GM18505 (cell line): ENCODE results near the gene CES4A.
A peak's percentile ranks its signal among the peaks of the same experiment; 100 is the strongest.
"Not testable (repeated sequence)": the region's sequence is repeated elsewhere in the genome, so short reads cannot be mapped to it uniquely, and the experiment has no call there.

Experiments used
- ATAC-seq: cut with Tn5 transposase; IDR thresholded peaks from one replicate; pipeline ENCODE4 v1.9.1; 2021; ENCODE audit not compliant: unreplicated experiment
- POLR2A ChIP-seq: IDR thresholded peaks from 4 replicates; pipeline ENCODE4 v1.6.1; 2011; ENCODE audit warnings: borderline replicate concordance; ENCODE audit not compliant: insufficient read depth, insufficient read length; ENCODE audit errors: extremely low read depth

The CES4A gene

DNA sequence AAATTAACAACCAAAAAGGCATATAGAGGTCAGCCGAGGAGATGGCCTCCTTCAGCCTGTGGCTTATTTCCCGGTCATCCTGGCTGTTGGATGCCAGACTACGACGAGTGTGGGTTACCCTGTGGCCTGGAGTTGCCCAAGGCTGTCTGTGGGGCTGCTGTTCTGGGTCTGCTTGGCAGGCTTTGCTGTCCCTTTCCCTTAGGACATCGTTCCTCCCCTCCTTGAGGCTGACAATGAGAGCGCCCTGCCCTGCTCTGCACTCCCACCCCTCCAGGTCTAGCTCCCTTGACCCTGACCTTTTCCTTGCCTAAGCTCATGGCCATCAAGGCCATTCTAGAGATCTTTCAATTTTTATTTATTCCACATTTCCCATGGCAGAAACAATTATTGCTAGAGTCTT lies 38.7 kb downstream of the CES4A start:
- no peak for ATAC-seq
- no peak for TF ChIP-seq POLR2A

DNA sequence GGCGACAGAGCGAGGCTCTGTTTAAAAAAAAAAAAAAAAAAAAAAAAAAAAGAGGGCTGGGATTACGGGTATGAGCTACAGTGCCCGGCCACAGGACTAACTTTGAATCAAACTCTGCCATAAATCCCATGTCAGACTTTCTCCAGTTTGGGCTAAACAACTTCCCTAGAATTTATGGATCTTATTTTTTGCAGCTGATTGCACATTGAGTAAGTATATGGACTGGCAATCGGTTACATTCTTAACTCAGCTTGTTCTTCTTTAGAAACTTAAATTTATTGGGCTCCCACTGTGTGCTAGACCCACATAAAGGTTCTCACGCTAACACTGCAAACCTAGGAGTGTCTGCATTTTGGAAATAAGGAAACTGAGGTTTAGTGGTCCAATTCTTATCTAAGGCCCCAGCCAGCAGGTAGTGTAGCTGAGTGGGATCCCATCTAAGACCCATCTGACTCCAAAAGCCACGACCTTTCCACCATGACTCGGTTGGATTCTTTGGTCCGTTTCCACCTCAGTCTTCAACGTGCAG lies 39.8 kb downstream of the CES4A start:
- ATAC-seq: no peak
- no peak for TF ChIP-seq POLR2A

DNA sequence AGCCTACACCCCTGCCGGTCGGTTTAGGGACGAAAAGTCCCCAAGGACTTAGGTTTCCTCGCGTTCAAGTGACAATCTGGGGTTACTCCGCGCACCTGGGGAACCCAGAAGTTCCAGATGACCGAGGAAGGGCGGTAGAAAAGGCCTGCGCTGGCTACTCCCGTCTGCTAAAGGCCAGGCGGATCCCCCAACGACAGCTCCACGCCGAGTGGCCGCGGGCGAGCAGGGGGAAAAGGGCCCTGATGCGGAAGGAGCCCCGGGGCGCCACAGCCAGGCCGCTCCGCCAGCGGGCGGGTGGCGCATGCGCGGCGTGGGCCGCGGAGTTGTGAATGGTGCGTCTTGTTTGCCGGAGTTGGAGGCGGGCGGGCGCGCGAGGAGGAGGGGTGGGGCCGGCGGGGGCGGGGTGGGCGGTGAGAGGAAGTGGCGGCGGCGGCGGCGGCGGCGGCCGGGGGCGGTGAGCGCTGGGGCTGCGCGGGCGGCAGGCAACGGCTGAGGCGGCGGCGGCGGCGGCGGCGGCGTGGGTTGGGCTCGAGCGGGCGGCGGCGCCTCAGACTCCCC lies 40.4 kb downstream of the CES4A start, which contains the start of gene CBFB:
CBFB (plus strand) TSS at position 454 of the 558 bp plus-strand sequence. CDS start 259 bp downstream, outside the sequence.
- ATAC-seq: peak; percentile 82
- peak; percentile 98 for TF ChIP-seq POLR2A

DNA sequence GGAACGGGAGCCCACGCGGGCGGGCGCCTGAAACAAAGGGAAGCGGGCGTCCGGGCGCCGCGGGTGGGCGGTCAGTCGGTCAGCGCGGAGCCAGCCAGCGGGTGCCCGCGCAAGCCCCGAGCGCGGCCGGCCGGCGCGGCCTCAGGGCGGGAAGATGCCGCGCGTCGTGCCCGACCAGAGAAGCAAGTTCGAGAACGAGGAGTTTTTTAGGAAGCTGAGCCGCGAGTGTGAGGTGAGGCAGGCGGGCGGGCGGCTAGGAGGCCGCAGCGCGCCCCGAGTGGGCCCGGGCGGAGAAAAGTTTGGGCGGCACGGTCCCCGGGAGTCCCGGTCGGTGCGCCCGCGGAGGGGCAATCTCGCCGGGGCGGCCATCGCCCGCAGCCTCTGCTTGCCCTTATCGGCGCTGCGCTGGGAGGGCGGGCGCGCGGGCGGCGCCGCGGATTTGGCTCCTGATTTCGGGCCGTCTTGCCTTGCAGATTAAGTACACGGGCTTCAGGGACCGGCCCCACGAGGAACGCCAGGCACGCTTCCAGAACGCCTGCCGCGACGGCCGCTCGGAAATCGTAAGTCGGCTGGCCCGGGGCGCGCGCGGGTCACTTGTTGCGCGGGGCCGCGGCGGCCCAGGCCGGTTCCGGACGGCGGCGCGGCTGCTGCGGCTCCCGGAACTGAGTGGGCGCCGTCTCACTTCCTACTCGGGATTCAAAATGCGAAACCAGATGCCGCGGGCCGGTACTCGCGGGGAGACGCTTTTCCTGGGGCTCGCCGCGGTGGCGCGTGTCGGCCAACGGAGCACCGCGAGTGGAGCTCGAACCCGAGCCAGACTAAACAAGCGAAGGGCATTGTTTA lies 41.1 kb downstream of the CES4A start:
- peak; percentile 62 for TF ChIP-seq POLR2A
- ATAC-seq: peak; percentile 43

DNA sequence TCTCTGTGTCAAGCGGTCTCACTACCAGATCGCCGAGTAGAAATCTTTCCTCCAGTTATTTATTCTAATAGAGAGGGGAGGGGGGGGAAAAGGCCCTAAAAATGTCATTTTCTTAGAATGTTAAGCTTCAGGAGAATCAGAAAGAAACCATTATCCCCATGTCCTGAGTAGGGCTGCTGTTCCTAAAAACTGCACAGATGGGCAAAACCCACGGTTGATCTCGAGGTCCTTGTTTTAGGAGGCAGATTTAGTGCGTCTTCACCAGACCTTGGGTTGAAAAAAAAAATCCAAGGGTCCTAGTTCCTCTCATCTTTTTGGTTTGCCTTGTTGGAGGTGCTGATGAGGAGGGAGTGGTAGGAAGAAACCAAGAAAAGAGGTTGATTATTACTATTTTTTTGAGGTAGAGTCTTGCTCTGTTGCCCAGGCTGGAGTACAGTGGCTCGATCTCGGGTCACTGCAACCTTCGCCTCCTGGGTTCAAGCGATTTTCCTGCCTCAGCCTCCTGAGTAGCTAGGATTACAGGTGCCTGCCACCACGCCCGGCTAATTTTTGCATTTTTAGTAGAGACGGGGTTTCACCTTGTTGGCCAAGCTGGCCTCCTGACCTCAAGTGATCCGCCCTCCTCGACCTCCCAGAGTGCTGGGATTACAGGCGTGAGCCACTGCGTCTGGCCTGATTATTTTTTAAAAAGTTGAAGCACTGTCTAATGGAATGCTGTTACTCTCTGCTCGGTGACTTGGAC lies 42.0 kb downstream of the CES4A start:
- TF ChIP-seq POLR2A: no peak
- no peak for ATAC-seq

DNA sequence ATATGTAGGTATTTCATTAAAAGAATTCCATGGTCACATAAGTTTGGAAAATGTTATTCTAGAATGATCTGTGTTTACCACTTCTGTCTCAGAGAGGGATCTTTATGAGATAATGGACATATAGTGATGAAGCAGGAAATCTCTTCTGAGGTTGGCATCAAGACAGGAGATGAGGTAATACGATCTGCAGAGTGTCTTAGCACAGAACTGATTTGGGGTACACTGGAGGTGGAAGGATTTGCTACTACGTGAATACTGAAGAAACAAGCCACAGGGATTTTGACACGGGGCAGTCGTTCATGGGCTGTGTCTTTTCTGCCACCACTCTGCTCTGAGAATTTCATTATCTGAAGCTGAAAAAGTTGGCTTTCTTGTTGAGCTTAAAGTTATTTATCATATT lies 46.1 kb downstream of the CES4A start:
- ATAC-seq: no peak
- no peak for TF ChIP-seq POLR2A

DNA sequence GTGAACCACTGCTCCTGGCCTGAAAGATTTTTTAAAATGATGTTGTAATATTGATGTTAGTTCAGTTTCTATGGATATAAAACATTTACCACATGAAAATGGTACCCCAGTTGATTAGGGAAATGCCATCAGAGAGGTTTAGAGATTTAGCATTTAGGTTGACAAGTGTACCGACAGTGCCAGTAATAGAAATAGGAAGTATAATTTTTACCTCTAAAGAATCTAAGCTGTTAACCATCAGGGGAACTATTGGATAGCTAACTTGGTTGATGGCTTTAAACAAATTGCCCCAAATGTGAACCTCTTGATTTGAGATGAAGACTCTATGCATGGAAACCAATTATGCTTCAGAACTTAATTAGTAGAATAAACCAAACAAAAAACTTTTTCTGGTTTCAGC lies 47.0 kb downstream of the CES4A start:
- no peak for ATAC-seq
- no peak for TF ChIP-seq POLR2A

DNA sequence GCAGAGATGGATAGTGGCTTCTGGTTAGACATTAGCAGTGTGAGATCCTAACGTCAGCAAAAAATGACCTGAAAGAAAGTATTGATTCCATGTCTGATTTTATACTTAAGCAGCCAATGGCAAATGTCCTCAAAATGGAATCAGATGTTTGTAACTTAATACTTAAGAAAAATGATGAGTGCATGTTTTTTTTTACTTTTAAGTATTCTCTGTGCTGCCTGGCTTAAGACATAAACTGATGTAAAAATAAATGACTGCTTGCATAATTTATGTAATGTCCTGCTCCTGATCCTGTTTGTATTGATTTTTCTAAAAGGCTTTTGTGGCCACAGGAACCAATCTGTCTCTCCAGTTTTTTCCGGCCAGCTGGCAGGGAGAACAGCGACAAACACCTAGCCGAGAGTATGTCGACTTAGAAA lies 47.9 kb downstream of the CES4A start:
- TF ChIP-seq POLR2A: no peak
- ATAC-seq: no peak

DNA sequence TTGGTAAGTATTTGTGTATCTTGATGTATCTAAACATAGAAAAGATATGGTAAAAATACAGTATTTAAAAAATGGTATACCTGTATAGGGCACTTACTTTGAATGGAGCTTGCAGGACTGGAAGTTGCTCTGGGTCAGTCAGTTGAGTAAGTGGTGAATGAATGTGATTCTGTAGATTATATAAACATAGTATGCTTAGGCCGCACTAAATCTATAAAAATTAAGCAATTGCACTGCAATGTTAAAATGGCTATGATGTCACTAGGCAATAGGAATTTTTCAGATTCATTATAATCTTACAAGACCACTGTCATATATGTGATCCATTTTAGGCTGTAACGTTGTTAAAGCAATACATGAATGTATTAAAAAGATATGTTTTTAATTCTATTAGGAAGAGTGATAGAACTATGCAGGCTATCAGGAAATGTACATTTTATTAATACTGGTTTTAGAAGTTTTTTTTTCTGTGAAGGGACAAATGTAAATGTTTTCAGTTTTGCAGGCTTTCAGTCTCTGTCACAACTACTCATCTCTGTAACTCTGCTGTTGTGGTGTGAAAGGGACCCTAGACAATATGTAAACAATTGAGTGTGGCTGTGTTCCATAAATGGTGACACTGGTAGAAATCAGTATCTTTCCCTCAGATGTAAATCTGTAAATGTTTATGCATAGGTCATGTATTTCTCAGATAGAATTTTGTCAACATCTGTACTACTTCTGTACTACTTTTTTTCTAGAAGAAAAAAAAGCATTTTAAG lies 51.1 kb downstream of the CES4A start:
- TF ChIP-seq POLR2A: no peak
- no peak for ATAC-seq

DNA sequence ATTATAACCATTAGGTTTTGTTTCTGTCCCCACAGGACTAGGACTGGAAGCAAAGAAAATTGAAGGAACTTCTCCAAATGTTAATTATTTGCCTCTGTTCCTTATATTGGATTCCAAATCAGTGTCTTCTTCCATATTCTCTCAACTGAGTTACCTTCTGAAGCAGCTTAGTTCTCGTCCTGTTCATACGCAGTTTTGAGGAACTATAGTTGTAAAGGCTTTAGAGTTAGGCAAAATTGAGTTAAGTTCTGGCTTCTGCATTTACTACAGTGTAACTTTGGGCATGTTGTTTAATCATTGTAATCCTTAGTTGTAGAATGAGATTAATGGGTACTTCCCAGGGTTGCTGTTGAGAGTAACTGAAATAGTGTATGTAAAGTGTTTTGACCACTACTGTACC lies 51.8 kb downstream of the CES4A start:
- TF ChIP-seq POLR2A: no peak
- ATAC-seq: no peak

DNA sequence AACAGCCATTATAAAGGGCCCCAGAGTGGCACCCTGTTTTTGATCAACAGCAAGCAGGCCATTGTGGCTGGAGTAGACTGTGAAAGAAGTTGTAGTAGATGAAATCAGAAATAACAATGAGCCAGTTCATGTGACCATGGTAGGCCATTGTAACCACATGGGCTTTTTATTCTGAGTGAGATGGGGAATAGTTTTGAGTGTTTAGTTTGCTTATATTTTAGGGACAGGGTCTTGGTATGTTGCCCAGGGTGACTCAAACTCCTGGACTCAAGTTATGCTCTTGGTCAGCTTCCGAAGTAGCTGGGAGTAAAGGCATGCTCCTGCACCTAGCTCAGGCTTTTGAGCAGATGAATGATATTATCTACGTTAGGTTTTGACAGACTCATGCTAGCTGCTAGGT lies 52.5 kb downstream of the CES4A start:
- no peak for TF ChIP-seq POLR2A
- no peak for ATAC-seq

DNA sequence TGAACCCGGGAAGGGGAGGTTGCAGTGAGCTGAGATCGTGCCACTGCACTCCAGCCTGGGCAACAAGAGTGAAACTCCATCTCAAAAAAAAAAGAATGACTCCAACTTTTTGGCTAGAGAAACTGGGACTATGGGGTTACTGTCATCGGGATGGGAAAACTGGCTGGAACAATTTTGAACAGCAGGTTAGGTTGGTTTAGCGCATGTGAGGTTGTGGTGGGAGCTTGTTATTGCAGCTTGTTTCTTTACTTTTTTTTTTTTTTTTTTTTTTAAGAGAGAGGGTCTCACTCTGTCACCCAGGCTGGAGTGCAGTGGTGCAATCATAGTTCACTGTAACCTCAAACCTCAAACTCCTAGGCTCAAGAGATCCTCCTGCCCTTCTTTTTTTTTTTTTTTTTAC lies 53.1 kb downstream of the CES4A start:
- ATAC-seq: not testable (repeated sequence)

DNA sequence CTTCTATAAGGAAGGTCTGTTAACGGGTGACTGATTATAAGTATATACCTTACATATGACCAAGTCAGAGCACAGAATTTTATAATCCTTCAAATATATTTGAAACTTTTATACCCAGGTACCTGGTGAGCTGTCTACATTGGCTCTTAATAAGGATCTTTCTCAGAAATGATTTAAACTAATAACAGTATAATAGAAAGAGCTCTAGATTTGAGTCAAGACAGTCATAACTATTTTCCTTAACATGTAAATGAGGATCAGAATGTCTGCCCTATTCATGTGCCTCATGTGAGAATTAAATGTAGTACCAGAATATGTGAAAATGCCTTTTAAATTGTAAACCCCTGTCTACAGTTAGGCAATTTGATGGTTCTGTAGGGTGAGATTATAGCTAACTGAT lies 55.0 kb downstream of the CES4A start:
- TF ChIP-seq POLR2A: no peak
- ATAC-seq: no peak
